ENCODE data around the gene RANBP6.
A peak's percentile ranks its signal among the peaks of the same experiment; 100 is the strongest.

The RANBP6 gene

GRCh38 chr9:6008169-6008979 lies 7.0 kb downstream of the RANBP6 start (continued):
- TF ChIP-seq ZNF362 (tag by site-specific recombination; IDR thresholded peaks at IDR 0.05): peak; percentile 45; the same call in 1 of the 2 replicates
- peak; percentile 81 for TF ChIP-seq SP2 (tag by site-specific recombination; IDR thresholded peaks at IDR 0.05)

- Histone ChIP-seq H3K9me3 (ENCODE audit: control insufficient read depth, insufficient read depth, low read depth, low read length) (no peaks in the 10 kb centered on the region), H3K27ac (ENCODE audit: extremely low read depth, low read depth, low read length) (peak overlapping the region; percentile 80), H3K4me3 (ENCODE audit: low read depth, low read length) (peak overlapping the region; percentile 76), H3K36me3 (ENCODE audit: control insufficient read depth in 2 of 2, insufficient read depth in 1 of 2, low read length in 2 of 2) (peaks cover 4 to 22% of the 10 kb centered on the region in 2 experiments), H3K4me1 (ENCODE audit: control insufficient read depth, insufficient read depth, low read length) (peaks cover 4% of the 10 kb centered on the region; the same call in 1 of the 2 replicates)
- TF ChIP-seq ZBTB26 (tag by site-specific recombination; optimal IDR thresholded peaks at IDR 0.05) (peak; percentile 78), ZNF596 (tag by site-specific recombination; IDR thresholded peaks at IDR 0.05) (0 out of 2 replicates have a peak, but pooled peaks have one; percentile 12), ZNF335 (tag by site-specific recombination; conservative IDR thresholded peaks at IDR 0.05) (no peak)
- ChIA-PET CTCF (interaction anchor here (0.8 to 3.8 kb wide), 4 partner anchors 47 to 209 kb away, joined by 3 to 15 read pairs (median 4); no protein-coding TSS in a partner anchor), POLR2A (interaction anchor here (0.9 to 2.5 kb wide), 25 partner anchors 8 to 1328 kb away, joined by 3 to 18 read pairs (median 5); partner anchors contain the start of genes CDC37L1, ERMP1, KDM4C and RANBP6)
These were observed 7.7 kb downstream of the RANBP6 start for GRCh38 chr9:6007770-6008168.

GRCh38 chr9:6007058-6007769 lies 8.2 kb downstream of the RANBP6 start:
- peaks cover 4% of the 10 kb centered on the region; the same call in 1 of the 2 replicates for H3K4me1 ChIP-seq (ENCODE audit: control insufficient read depth, insufficient read depth, low read length)
- ChIA-PET CTCF (interaction anchor here (0.6 to 3.8 kb wide), 3 partner anchors 47 to 821 kb away, joined by 3 to 15 read pairs (median 5); no protein-coding TSS in a partner anchor), POLR2A (interaction anchor here (1.3 to 2.5 kb wide), 14 partner anchors 8 to 379 kb away, joined by 3 to 18 read pairs (median 6); partner anchors contain the start of genes ERMP1, RANBP6 and RIC1)
- H3K36me3 ChIP-seq (ENCODE audit: control insufficient read depth in 2 of 2, insufficient read depth in 1 of 2, low read length in 2 of 2): peaks cover 4 to 16% of the 10 kb centered on the region in 2 experiments
- H3K9me3 ChIP-seq (ENCODE audit: control insufficient read depth, insufficient read depth, low read depth, low read length): no peaks in the 10 kb centered on the region
- peak overlapping the region; percentile 76 for H3K4me3 ChIP-seq (ENCODE audit: low read depth, low read length)
- H3K27ac ChIP-seq (ENCODE audit: extremely low read depth, low read depth, low read length): peak overlapping the region; percentile 80
- TF ChIP-seq ZNF621 (tag by site-specific recombination; IDR thresholded peaks at IDR 0.05) (no peak), ZNF248 (tag by site-specific recombination; IDR thresholded peaks at IDR 0.05) (no peak), ZNF530 (tag by site-specific recombination; IDR thresholded peaks at IDR 0.05; ENCODE audit: low read depth) (no peak), SP3 (tag by site-specific recombination; IDR thresholded peaks at IDR 0.05) (peak; percentile 80), ZNF560 (tag by site-specific recombination; IDR thresholded peaks at IDR 0.05; ENCODE audit: borderline replicate concordance) (no peak), GLIS1 (tag by site-specific recombination; IDR thresholded peaks at IDR 0.05) (peak; percentile 70), ZIC2 (tag by site-specific recombination; IDR thresholded peaks at IDR 0.05) (peak; percentile 66), CTCF (tag by site-specific recombination; IDR thresholded peaks at IDR 0.05) (peak; percentile 16; the same call in 1 of the 2 replicates), ZFP3 (tag by site-specific recombination; IDR thresholded peaks at IDR 0.05; ENCODE audit: low read depth) (peak; percentile 90), ZNF311 (tag by site-specific recombination; IDR thresholded peaks at IDR 0.05; ENCODE audit: borderline replicate concordance) (no peak), ZSCAN30 (tag by site-specific recombination; IDR thresholded peaks at IDR 0.05) (peak; percentile 20; the same call in 1 of the 2 replicates), ZNF629 (tag by site-specific recombination; IDR thresholded peaks at IDR 0.05) (no peak), PATZ1 (tag by site-specific recombination; IDR thresholded peaks at IDR 0.05) (peak; percentile 73), ZBTB20 (tag by site-specific recombination; IDR thresholded peaks at IDR 0.05) (0 out of 2 replicates have a peak, but pooled peaks have one; percentile 73), ZNF580 (tag by site-specific recombination; IDR thresholded peaks at IDR 0.05) (no peak), OSR2 (tag by site-specific recombination; IDR thresholded peaks at IDR 0.05) (peak; percentile 46; the same call in 1 of the 2 replicates), ZNF26 (tag by site-specific recombination; IDR thresholded peaks at IDR 0.05) (no peak)
